Measurements from ENCODE around the gene ACSBG1.
"Not testable (repeated sequence)": the region's sequence is repeated elsewhere in the genome, so short reads cannot be mapped to it uniquely, and the experiment has no call there.

The ACSBG1 gene

DNA sequence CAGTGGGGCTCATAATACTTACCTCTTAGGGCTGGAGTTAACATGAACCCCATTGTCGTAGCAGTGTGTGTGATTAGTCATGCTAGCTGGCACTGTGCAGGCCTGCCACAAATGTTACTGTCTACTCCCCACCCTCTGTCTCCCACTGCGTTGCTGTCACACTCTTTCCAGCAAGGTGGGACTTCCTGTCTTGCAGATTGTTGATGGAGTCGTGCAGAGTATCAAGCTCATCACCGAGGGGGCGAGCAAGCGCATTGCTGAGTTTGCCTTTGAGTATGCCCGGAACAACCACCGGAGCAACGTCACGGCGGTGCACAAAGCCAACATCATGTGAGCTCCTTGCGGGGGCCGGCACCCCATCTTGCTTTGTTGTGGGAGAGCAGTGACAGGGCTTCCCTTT lies 72.3 kb downstream of the ACSBG1 start:
- no peak for DNase-seq

DNA sequence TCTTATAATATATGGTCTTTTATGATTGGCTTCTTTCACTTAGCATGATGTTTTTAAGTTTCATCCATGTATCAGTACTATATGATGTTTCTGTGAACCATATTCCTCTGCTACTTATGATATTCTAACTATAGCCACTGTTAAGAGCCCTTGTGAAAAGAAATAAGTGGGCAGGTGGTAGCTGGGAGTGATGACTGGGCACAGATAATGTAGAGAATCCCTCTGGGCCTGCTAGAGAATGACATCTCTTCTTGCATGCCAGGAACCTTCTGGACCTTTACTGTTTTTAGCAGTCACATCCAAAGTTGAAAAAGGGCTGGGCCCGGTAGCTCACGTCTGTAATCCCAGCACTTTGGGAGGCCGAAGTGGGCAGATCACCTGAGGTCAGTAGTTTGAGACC lies 75.0 kb downstream of the ACSBG1 start:
- DNase-seq: no peak

DNA sequence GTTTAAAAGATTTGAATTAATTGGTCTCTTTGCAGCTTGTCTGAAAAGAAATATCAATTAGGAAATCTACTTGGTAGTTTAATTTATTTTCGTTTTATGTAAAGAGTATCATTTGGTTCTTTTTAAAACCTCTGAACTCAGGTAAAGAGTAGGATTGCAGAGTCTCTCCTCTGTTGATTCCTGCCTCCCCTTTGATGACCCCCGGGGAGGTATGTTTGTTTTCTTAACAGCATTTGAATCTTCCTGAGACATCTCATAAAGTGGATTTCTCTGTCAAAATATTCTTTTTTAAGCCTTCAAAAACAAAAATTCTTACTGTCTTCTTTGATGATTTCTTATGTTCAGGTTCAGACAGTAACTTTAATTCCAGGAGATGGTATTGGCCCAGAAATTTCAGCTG lies 77.2 kb downstream of the ACSBG1 start:
- no peak for DNase-seq

DNA sequence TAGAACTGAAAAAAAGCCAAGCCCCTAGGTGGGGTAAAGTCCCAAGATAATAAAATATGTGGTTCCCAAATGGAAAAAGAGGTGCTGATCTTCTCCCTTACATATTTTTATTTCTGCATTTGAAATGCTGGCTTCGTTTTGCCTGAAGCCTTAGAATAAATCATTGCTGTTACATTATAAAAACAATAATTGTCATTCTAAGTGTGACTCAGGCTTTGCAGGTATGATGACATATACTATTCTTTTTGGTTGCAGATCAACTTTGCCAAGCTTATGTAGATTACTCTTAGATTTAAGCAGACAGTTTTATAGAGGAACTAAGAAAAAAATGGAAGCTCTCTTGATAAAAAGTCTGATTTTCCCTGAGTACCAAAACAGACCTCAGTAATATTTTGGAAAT lies 77.7 kb downstream of the ACSBG1 start:
- no peak for DNase-seq

DNA sequence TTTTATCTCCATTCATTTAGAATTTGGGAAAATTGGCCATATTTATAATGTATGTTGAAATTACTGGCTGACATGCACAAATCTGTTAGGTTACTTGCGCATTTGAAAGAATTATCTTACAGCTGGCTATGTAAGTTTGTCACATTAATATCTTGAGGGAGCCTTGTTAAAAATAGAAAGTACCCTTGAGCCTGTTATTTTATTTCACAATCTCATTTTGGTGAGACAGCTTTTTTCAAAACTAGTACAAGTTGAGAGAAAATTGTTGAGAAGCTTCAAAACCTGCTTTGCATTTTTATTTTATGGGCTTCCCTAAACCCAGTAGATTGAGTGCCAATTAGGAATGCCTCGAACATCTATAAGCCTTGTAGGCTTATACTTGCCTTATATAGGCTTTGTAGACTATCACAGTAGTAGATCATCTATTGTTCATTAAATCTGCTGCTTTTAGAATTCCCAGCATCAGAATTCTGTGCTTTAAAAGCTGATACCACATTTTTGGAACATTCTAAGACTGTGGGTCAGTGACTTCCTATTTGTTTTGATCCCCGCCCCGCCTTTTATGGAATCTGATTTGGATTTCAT lies 78.9 kb downstream of the ACSBG1 start:
- DNase-seq: no peak

DNA sequence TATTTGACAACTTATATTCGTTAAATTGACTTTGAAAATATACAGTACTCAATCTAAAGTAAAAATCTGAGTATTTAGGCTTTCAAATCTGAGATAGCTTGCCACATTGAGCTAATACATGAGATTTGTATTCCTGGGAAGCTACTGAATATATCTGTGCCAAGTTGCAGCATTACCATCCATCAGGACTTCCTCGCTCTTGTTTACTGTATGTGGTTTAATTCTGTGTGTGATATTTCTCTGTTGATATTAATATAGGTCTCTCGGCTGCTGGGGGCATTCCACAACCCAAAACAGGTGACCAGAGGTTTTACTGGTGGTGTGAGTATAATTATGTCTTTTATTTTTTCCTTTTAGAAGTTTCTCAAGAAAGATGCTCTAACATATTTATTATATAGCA lies 79.4 kb downstream of the ACSBG1 start:
- no peak for DNase-seq

DNA sequence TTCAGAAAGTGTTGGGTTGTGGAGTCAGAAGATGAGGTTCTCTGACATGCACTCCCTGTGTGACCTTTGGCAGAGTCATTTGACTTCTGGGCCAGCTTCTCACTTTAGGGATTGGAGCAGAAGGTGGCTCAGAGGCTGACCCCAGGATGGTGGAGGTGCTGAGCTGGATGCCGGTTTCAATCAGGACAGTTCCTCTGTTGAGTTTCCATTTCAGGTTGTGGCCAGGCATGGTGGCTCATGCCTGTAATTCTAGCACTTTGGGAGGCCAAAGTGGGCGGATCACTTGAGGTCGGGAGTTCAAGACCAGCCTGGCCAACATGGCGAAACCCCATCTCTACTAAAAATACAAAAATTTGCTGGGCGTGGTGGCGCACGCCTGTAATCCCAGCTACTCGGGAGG lies 83.3 kb downstream of the ACSBG1 start:
- not testable (repeated sequence) for DNase-seq

DNA sequence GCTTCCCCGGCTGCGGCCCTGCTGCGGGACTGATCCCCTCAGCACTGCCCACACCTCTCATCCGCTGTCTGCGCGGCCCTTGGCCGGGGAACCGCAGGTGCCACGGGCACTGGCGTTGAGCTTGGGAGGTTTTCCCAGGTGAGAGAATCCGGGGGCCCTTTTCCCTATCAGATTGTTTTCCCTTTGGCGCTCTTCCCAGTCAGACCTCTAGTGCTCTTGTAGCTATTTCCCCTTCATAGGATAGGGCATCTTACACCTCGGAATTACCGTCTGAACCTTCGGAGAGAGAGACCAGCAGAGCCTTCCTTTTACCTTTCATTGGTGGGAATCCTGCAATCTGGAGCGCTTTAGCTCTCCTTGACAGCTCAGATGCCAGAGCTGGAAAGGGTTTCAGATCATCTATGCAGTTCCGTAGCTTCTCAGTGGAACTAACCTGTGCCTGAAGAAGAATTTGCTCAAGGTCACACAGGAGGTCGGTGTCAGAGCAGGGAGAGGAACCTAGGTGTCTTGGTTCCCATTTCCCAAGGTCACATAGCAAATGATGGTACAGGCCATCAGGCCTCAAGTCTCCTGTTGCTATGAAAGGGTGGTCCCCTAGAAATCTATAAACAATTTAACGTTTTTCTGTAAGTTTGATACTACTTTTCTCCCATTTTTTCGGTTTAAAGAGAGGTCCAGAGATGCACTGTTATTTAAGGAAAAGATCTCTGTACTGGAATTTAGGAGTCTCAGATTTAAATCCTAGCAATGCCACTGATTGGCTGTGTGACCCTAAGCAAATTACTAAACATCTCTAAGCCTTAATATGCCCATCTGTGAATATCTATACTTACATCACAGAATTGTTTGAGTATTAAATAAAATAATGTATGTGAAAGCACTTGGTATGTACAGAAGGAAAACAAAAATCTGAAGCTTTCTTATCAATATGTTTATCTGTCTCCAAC lies 84.3 kb downstream of the ACSBG1 start:
- DNase-seq: no peak

DNA sequence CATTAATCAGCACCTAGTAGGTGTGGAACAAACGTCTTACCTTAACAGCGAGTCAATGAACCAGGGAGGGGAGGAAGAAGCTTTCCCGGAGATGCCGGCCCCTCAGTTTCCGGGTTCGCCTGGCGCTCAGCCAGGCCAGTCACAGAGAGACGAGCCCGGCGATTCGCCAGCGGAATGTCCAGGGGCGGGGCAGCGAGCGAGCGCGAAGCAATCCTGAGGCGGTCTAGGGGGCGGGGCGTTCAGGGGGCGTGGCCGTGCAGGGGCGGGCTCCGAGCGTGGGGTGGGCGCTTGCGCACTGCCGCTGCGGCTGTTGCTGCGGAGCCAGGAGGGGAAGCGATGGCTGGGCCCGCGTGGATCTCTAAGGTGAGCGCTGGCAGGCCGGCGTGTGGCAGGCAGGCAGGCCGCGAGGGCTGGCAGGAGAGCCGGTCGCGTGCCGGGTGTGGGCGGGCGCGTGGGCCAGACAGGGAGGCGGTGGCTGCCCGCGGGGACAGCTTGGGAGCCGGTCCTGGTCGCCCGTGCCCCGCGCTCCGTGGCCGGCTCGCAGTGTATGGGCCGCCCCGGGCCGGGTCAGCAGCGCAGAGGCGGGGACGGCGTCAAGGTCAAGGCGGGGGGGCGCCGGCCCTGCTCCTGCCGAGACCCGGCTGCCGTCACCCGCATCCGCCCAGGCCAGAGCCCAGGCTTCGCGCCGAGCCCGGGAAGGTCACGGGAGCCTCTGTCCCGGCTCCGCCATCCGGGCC lies 85.1 kb downstream of the ACSBG1 start, which contains the start of gene IDH3A:
Gene IDH3A, plus strand, starts transcription at position 295 of the 737 bp plus-strand sequence. Its CDS starts 42 bp downstream, at position 337.
- DNase-seq: peak; percentile 94

DNA sequence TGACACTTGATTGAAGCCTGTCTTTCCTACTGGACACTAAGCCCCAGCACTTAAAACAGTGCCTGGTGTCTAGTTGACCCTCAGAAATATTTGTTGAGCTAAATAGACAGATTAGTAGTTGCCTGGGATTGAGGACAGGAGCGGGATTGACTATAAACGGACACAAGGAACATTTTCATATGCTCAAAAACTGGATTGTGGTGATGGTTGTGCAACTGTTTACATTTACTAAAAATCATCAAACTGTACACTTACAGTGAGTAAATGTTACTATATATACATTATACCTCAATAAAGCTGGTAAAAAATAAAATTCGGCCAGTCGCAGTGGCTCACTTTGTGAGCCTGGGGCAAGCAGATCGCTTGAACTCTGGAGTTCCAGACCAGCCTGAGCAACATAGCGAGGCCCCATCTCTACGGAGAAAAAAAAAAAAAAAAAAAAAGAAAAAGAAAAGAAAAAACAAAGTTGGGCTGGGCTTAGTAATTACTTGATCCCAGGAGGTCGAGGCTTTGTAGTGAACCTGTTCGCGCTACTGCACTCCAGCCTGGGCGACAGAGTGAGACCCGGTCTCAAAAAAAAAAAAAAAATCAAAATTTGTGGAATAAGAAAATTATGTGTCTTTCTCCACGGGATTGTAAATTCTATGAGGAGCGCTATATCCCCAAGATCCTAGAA lies 85.8 kb downstream of the ACSBG1 start:
- no peak for DNase-seq

DNA sequence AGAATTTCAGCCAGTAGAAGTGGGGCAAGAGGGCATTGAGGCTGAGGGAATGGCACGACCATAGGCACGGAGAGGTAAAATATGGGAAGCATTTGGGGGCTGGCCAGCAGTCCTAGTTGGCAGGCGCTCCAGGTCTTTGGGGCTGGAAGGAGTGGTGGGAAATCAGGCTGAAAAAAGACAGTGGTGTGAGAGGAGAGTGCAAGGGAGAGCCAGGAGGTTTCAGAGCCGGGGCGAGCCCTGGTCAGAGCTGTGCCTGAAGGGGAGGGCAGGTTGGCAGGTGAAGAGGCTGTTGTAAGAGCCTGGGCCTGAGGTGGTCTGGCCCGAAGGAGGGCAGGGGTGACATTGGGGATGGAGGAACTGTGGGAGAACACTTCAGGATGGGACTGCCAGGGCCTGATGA lies 86.8 kb downstream of the ACSBG1 start:
- DNase-seq: no peak

DNA sequence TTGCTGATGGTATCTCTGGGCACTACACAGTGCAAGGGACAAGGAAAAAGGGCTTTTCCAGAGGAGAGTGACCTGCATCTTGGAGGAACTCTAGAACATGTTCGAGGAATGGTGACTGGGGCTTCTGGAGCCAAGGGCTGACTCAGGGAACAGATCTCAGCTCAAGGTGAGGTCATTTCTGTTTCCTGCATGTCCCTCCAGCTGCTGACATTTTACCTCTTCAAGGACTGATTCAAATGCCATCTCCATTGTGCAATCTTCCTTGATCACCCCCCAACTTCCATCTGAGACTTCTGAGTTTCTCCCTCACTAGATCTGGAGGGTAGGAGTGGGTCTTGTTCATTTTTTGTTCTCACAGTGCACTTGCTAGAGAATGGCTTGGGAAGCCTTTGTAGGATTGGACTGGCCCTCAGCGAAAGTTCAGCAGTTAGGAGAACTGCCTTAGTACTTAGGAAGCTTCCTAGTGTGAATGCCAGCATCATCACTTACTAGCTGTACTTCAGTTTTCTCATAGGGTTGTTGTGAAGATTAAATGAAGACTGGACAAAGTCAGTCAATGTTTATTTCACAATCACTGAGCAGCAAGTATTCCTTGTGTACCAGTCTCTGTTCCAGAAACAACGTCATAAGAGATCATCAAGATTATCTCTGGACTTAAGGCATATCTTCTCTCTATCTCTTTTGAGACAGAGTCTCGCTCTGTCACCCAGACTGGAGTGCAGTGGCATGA lies 87.8 kb downstream of the ACSBG1 start:
- no peak for DNase-seq

DNA sequence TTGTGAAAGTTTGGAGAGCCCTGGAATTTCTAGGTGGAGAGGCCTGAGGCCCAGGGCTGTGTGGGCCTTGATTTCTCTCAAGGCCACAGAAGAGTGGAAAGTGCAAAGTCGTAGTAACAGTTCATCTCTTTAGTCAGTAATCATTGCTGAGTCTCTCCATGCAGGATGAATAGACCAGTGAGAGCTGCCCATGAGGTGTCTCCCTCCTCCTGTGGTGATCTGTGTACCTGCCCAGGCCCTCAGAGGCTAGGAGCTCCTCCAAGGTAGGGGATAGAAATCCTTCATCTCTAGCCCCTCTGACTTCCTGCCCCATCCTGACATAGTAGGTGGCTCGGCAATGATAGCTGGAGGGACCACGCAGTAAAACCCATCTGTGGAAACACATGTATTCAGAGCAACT lies 92.0 kb downstream of the ACSBG1 start:
- DNase-seq: no peak

DNA sequence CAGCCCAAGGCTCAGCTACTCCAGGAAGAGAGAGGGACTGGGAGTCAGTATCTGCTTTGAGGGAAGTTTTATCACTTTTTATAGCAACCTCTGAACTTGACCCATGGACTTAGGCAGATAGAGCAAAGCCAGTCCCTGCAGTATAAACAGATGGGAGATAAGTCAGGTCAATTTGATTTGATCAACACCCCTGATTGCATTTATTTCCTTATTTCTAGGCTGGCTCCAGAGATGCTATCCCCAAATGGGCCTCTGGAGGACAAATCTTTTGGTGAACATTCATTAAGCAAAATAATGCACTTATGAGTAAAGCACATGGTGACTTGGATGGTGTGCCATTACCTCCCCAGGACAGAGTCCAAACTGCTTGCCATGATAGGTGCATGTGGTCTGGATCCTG lies 94.1 kb downstream of the ACSBG1 start:
- DNase-seq: no peak

DNA sequence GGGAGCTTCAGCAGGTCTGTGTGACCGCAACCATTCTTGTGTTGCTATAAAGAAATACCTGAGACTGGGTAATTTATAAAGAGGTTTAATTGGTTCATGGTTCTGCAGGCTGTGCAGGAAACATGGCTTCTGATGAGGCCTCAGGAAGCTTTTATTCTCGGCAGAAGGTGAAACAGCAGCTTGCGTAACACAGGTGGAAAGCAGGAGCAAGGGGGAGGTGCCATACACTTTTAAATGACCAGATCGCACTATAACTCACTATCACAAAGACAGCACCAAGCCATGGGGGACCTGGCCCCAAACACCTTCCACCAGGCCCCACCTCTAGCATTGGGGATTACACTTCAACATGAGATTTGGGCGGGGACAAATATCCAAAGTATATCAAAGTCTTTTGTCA lies 94.8 kb downstream of the ACSBG1 start:
- DNase-seq: no peak

DNA sequence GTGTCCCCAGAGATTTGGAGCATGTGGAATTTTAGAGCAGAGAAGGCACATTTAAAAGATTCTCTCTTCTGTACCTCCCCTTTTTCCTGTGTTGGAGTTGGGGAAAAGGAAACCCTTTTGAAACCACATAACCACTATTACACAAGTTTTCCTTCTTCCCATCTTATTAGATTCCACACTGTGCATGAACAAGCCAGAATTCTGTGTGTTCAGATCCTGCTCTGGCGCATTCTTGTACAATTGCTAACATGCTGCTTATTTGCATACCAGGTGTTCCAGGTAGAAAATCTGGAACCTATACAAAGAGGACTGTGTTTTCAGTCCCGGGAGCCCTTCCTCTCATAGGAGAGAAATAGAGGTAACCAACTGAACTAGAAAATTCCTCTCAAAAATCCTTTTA lies 100.6 kb downstream of the ACSBG1 start:
- no peak for DNase-seq

DNA sequence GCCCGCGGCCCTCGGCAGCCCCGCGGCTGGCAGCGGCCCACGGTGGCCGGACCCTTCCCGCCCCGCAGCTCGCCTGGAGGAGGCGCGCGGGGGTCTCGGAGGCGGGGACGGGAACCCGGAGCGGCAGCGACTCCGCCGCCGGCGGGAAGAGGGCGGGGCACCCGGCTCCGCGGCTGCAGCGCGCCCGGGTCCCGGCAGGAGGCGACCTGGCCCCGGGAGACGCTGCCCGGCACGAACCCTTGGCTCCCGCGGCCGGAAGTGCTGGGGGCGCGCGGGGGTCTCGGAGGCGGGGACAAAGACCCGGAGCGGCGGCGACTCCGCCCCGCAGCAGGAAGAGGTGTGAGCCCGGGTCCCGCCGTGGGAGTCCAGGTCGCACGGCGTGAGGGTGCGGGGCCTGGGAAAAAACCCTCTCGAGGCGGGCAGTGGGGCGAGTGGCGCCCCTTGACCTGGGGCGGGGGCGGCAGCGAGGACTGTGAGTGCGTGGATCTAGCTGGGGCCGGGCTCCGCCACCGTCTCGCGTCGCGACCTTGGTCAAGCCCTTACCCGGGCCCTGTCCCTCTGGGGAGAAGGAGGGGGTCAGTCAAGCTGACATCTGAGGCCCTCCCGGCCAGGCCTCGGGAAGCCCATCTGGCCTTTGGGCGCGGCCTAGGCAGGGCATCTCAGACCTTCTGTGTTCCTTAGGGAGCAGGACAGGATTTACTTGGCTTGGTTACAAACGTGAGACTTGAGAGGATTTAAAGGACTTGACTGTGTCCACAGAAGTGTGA lies 102.9 kb downstream of the ACSBG1 start, which contains the start of gene CIB2:
Gene CIB2, minus strand, starts transcription at position 151 of the 767 bp plus-strand sequence. CDS start 230 bp downstream, outside the sequence.
- DNase-seq: peak; percentile 29

DNA sequence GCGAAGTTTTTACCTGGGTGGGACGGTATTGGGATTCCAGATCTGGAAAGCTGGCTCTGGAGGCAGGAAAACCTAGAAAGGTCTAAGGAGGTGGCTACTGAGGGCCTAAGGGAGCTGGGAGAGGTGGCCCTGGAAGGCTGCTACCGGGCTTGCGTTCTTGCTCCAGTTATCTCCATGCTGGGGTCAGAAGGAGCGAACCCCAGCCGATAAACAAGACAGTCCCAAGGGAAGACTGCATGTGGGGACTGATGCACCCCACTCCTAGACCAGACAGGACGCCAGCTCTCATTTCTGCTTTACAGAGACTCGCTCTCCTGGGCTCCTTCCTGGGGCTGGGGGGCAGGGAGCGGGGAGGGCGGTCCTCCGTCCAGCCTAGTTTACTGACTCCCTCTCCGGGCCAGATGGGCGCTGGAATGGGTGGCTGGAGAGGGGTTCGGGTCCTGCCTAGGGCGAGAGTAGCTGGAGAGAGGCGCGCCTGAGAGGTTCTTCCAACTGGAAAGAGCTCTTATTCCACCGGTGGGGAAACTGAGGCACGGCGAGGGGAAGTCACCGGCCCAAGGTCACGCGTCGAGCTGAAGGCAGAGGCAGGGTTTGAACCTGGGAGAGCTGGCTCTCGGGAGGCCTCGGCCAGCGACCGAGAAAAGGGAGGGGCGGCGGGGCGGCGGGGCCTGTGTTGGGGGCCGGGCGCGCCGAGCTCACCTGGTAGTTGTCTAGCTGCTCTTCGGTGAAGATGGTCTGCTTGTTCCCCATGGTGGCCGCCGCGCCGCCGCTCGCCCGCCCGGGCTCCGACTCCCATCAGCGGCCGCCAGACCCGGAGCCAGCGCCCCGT lies 103.7 kb downstream of the ACSBG1 start:
- DNase-seq: no peak

DNA sequence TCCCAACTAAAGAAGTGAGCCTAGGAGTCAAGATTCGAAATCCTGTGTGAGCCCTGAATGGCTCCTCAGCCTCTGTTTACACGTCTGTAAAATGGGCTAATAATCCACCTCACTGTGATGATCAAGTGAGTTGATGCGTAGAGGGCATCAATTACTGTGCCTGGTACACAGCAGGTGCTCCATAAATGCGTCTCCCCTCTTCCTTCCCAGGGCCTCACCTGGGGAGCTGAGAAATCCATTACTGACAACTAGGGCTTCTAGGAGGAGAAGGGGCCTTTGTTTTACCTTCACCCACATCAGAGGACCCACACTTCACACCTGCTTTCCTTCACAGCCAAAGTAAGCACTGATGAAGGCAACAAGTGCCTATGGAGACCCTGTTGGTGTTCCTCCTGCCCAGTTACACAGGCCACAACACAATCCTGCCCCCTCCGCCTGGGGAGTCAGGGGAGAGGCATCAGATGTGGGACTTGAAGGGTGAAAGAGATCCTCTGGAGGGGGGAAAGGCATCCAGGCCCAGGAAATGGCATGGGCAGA lies 104.5 kb downstream of the ACSBG1 start:
- DNase-seq: no peak

DNA sequence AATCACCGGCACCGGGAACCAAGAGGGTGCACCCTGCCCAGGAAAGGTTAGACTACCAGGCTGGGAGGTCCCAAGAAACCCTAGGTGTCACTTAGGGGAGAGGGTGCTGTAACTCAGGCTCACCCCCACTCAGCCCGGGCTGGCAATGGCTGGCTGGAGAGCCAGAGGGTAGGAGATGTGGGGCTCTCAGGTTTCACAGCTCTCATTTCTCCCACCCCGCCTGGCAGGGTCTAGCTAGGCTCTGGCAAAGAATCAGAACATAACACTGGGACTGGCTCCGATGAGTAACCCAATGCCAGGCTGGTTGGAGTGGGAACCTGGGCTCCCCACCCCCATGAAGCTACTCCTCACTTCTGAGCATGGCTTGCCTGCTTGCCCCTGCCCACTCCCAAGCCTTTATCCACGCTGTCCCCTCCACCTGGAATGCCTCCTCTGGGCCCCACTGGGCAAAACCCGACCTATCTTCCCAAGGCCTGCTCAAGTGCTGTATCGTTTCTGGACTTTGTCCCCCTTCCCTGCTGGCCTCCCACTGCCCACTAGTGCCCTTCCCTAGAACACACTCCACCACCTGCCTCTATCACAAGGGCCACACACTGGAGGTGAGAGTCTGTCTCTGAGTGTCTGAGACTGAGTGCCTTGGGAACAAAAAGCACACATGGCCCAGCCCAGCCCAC lies 105.2 kb downstream of the ACSBG1 start:
- DNase-seq: no peak
